Measurements from ENCODE around the gene PKD1.
A peak's percentile ranks its signal among the peaks of the same experiment; 100 is the strongest.

The PKD1 gene

GRCh38 chr16:2167068-2167638 lies 31.5 kb upstream of the PKD1 start:
- no peak for DNase-seq

- DNase-seq, result no peak
Observed at GRCh38 chr16:2166263-2167067, 30.8 kb upstream of the PKD1 start.

- DNase-seq, result no peak
Observed at GRCh38 chr16:2165861-2166260, 30.2 kb upstream of the PKD1 start.

GRCh38 chr16:2163211-2163881 lies 27.6 kb upstream of the PKD1 start:
- no peak for DNase-seq

GRCh38 chr16:2162676-2163118 lies 27.0 kb upstream of the PKD1 start:
- no peak for DNase-seq

GRCh38 chr16:2161911-2162310 lies 26.2 kb upstream of the PKD1 start:
- no peak for DNase-seq

GRCh38 chr16:2160915-2161551 lies 25.3 kb upstream of the PKD1 start:
- DNase-seq, result no peak

- no peak for DNase-seq
Observed at GRCh38 chr16:2159175-2159838, 23.6 kb upstream of the PKD1 start.

- no peak for DNase-seq
Observed at GRCh38 chr16:2158262-2158638, 22.6 kb upstream of the PKD1 start.

- DNase-seq, result no peak
Observed at GRCh38 chr16:2157480-2158261, 22.0 kb upstream of the PKD1 start.

- no peak for DNase-seq
Observed at GRCh38 chr16:2156849-2157224, 21.1 kb upstream of the PKD1 start.

GRCh38 chr16:2155977-2156848 lies 20.5 kb upstream of the PKD1 start:
- no peak for DNase-seq

GRCh38 chr16:2155091-2155950 lies 19.6 kb upstream of the PKD1 start, which contains the start of gene TRAF7:
TRAF7 (plus strand) TSS chr16:2155782; CDS start chr16:2163921, 8,139 bp downstream.
- DNase-seq, result peak; percentile 98

GRCh38 chr16:2154533-2155090 lies 18.9 kb upstream of the PKD1 start:
- DNase-seq, result no peak

- no peak for DNase-seq
Observed at GRCh38 chr16:2152695-2153506, 17.2 kb upstream of the PKD1 start.

- DNase-seq, result no peak
Observed at GRCh38 chr16:2151188-2152091, 15.7 kb upstream of the PKD1 start.

GRCh38 chr16:2150418-2151187 lies 14.9 kb upstream of the PKD1 start:
- DNase-seq, result no peak
